PC-3 (cell line): Measurements from ENCODE around the gene AGAP1. TPM values are rescaled to one million over a fixed set of nuclear protein-coding genes. Genes with fewer than 3 reads are reported as not detected.

Experiments used
- ATAC-seq: fragments of 200-7000 bp; cut with Tn5 transposase; 2 replicates; pipeline ENCODE4 v1.9.1; 2020; ENCODE audit warnings: mild to moderate bottlenecking, moderate library complexity
- BruUV-seq: library from RNA; stranded (reverse); fragments of 400-500 nt; replicated peaks from 2 replicates; lab custom pipeline; 2021; lab: Mats Ljungman, UMichigan
- CTCF ChIA-PET: fragments of 300-600 bp; sonication (Branson Sonifier 250); formaldehyde crosslinking; loops from one replicate; lab custom pipeline; 2022; ENCODE audit warnings: antibody characterized with exemption; lab: Charles Lee
- POLR2A ChIA-PET: fragments of 300-600 bp; sonication (Branson Sonifier 250); formaldehyde crosslinking; loops from one replicate; lab custom pipeline; 2022; ENCODE audit warnings: antibody characterized with exemption; ENCODE audit not compliant: unreplicated experiment; lab: Charles Lee
- DNase-seq: peaks from one replicate; pipeline ENCODE4 v3.0.0-alpha.2; 2015
- H2AFZ ChIP-seq: fragments of 300-600 bp; sonication (generic); 2 replicates; pipeline ENCODE4 v1.6.0; 2016; ENCODE audit warnings: antibody characterized with exemption, low read length
- H3F3A ChIP-seq: fragments of 300-600 bp; sonication (generic); one replicate; pipeline ENCODE4 v1.6.0; 2017; ENCODE audit warnings: antibody characterized with exemption, low read length, control low read depth, mild to moderate bottlenecking; ENCODE audit not compliant: unreplicated experiment
- H3K27ac ChIP-seq: fragments of 300-600 bp; sonication (generic); 2 replicates; pipeline ENCODE4 v1.5.1; 2016; ENCODE audit warnings: mild to moderate bottlenecking, low read length
- H3K27me3 ChIP-seq: fragments of 300-600 bp; sonication (generic); 2 replicates; pipeline ENCODE4 v1.6.1; 2016; ENCODE audit warnings: low read length, mixed read lengths
- H3K36me3 ChIP-seq: fragments of 300-600 bp; sonication (generic); 2 replicates; pipeline ENCODE4 v1.6.1; 2016; ENCODE audit warnings: low read depth, mixed run types, low read length, mixed read lengths
- H3K4me1 ChIP-seq: fragments of 300-600 bp; sonication (generic); 2 replicates; pipeline ENCODE4 v1.5.1; 2016; ENCODE audit warnings: low read length; ENCODE audit not compliant: insufficient read depth
- H3K4me2 ChIP-seq: fragments of 300-600 bp; sonication (generic); 2 replicates; pipeline ENCODE4 v1.6.0; 2016; ENCODE audit warnings: low read length
- H3K4me3 ChIP-seq: fragments of 300-600 bp; sonication (generic); 2 replicates; pipeline ENCODE4 v1.5.1; 2016; ENCODE audit warnings: mild to moderate bottlenecking, low read length, mixed read lengths
- H3K79me2 ChIP-seq: fragments of 300-600 bp; sonication (generic); 2 replicates; pipeline ENCODE4 v1.6.1; 2017; ENCODE audit warnings: low read length, mixed read lengths
- H3K9ac ChIP-seq: fragments of 300-600 bp; sonication (generic); 2 replicates; pipeline ENCODE4 v1.6.0; 2016; ENCODE audit warnings: mild to moderate bottlenecking, low read length
- H3K9me2 ChIP-seq: fragments of 300-600 bp; sonication (generic); replicated peaks from 2 replicates; pipeline ENCODE4 v1.6.1; 2016; ENCODE audit warnings: mixed run types, low read length, mixed read lengths
- H3K9me3 ChIP-seq: fragments of 300-600 bp; sonication (generic); 2 replicates; pipeline ENCODE4 v1.6.1; 2016; ENCODE audit warnings: low read length, mixed read lengths
- H4K20me1 ChIP-seq: fragments of 300-600 bp; sonication (generic); 2 replicates; pipeline ENCODE4 v1.6.1; 2016; ENCODE audit warnings: low read length, mixed read lengths
- CTCF ChIP-seq: fragments of 300-600 bp; sonication (generic); conservative IDR thresholded peaks from 2 replicates; pipeline ENCODE4 v1.5.1; 2017; ENCODE audit warnings: antibody characterized with exemption, low read depth, mild to moderate bottlenecking, low read length
- EZH2 ChIP-seq: fragments of 300-600 bp; sonication (generic); IDR thresholded peaks from one replicate; pipeline ENCODE4 v1.6.1; 2017; ENCODE audit warnings: antibody characterized with exemption, mild to moderate bottlenecking, low read length; ENCODE audit not compliant: unreplicated experiment
- EZH2phosphoT487 ChIP-seq: fragments of 300-600 bp; sonication (generic); IDR thresholded peaks from 2 replicates; pipeline ENCODE4 v1.6.1; 2018; ENCODE audit warnings: mild to moderate bottlenecking, antibody characterized with exemption, low read length, borderline replicate concordance
- intact Hi-C: fragments of 100-400 bp; cut with micrococcal nuclease; formaldehyde crosslinking; loops from 2 replicates; pipeline ENCODE4 v1.9.0; 2023
- total RNA-seq: library from RNA; depleted of rRNA; stranded (reverse); fragments of >200 nt; gene quantifications from 2 replicates; pipeline ENCODE4 v1.2.3, GENCODE V29; 2014

Gene AGAP1
- total RNA-seq, 1 experiment from 2014 or later, result 31.0 TPM

GRCh38 chr2:235847576-235847975, 353.7 kb downstream of the AGAP1 start:
- Histone ChIP-seq H2AFZ (no peak overlapping the region), H3K36me3 (no peaks in the 10 kb centered on the region), H3K4me2 (no peak overlapping the region), H3K79me2 (no peaks in the 10 kb centered on the region), H3F3A (no peaks in the 10 kb centered on the region), H3K9me2 (no peaks in the 10 kb centered on the region), H3K27me3 (no peaks in the 10 kb centered on the region), H3K27ac (no peak overlapping the region), H3K9ac (no peak overlapping the region), H3K4me3 (no peak overlapping the region), H4K20me1 (no peaks in the 10 kb centered on the region), H3K4me1 (no peaks in the 10 kb centered on the region), H3K9me3 (no peaks in the 10 kb centered on the region)
- POLR2A ChIA-PET, result no interaction called here
- CTCF ChIA-PET, result no interaction called here
- no peak for DNase-seq
- no TSS peak for BruUV-seq
- peak; percentile 59 for ATAC-seq
- intact Hi-C loops, result no loop called here
- TF ChIP-seq EZH2phosphoT487, result no peak
- no peak for TF ChIP-seq CTCF
- TF ChIP-seq EZH2, result no peak

DNA sequence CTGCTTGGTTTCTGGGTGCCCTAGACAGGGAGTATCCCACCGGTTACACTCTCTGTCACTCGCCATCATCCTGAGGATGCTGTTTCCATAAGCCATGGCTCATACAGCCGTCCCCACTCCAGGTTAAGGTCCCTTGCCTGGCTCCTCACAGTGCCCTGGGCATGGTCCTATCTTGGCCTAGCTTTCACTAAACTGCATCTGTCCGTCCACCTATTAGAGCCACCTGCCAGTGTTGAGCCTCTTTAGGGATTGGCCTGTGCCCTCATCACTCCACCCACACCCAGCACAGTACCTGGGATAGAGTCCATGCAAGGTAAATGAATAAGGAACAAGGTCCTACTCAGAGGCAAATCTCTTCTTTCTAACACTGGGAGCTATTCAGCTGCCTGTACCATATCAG, 354.2 kb downstream of the AGAP1 start:
- H3K4me3 ChIP-seq, result no peak overlapping the region
- no peaks in the 10 kb centered on the region for H3K27me3 ChIP-seq
- no peaks in the 10 kb centered on the region for H3F3A ChIP-seq
- ChIA-PET CTCF (no interaction called here), POLR2A (no interaction called here)
- no peak overlapping the region for H2AFZ ChIP-seq
- no TSS peak for BruUV-seq
- TF ChIP-seq CTCF (no peak), EZH2 (no peak)
- H3K4me1 ChIP-seq, result no peaks in the 10 kb centered on the region
- intact Hi-C loops, result no loop called here
- no peaks in the 10 kb centered on the region for H4K20me1 ChIP-seq
- no peak overlapping the region for H3K4me2 ChIP-seq
- H3K27ac ChIP-seq, result no peak overlapping the region
- H3K9me3 ChIP-seq, result no peaks in the 10 kb centered on the region
- no peak for ATAC-seq
- no peak overlapping the region for H3K9ac ChIP-seq
- H3K79me2 ChIP-seq, result no peaks in the 10 kb centered on the region
- no peaks in the 10 kb centered on the region for H3K9me2 ChIP-seq
- no peak for DNase-seq
- H3K36me3 ChIP-seq, result no peaks in the 10 kb centered on the region

GRCh38 chr2:235848946-235849345, 355.1 kb downstream of the AGAP1 start:
- DNase-seq, result no peak
- Histone ChIP-seq H3K4me2 (no peak overlapping the region), H3K27ac (no peak overlapping the region), H3K9ac (no peak overlapping the region), H3K9me3 (no peaks in the 10 kb centered on the region), H3K27me3 (no peaks in the 10 kb centered on the region), H3K36me3 (no peaks in the 10 kb centered on the region), H4K20me1 (no peaks in the 10 kb centered on the region), H3F3A (no peaks in the 10 kb centered on the region), H3K79me2 (no peaks in the 10 kb centered on the region), H3K4me3 (no peak overlapping the region), H3K9me2 (no peaks in the 10 kb centered on the region), H2AFZ (no peak overlapping the region), H3K4me1 (peaks cover 3% of the 10 kb centered on the region)
- ChIA-PET CTCF (no interaction called here), POLR2A (no interaction called here)
- intact Hi-C loops, result no loop called here
- TF ChIP-seq CTCF (no peak), EZH2 (no peak), EZH2phosphoT487 (no peak)
- no peak for ATAC-seq
- BruUV-seq, result no TSS peak
